ENCODE results near the gene NKG7. TPM values are rescaled to one million over a fixed set of nuclear protein-coding genes. Genes with fewer than 3 reads are reported as not detected.

NKG7 gene
- total RNA-seq, 4 donors from 2014 or later: not detected

- 68% methylated on average over 12 of the region's 12 CpGs for WGBS
Measured at GRCh38 chr19:51354103-51354741, 18.2 kb downstream of the NKG7 start.

GRCh38 chr19:51352783-51353360, 19.6 kb downstream of the NKG7 start:
- Histone ChIP-seq H3K4me3 (no peak overlapping the region), H3K36me3 (peaks cover 39% of the 10 kb centered on the region)

More at GRCh38 chr19:51354103-51354741, 18.2 kb downstream of the NKG7 start:
- H3K27me3 ChIP-seq: no peaks in the 10 kb centered on the region
- no peak for DNase-seq (ENCODE audit: low spot score in 2 of 2)
- no peak for TF ChIP-seq EP300 (IDR thresholded peaks at IDR 0.05)
- TF ChIP-seq POLR2A (IDR thresholded peaks at IDR 0.05): no peak
- no peak for TF ChIP-seq POLR2AphosphoS5 (IDR thresholded peaks at IDR 0.05)
- TF ChIP-seq CTCF (IDR thresholded peaks at IDR 0.05): no peak
- peaks cover 7% of the 10 kb centered on the region for H3K4me1 ChIP-seq
- H3K36me3 ChIP-seq: peaks cover 36% of the 10 kb centered on the region
- no peaks in the 10 kb centered on the region for H3K9me3 ChIP-seq
- no peak overlapping the region for H3K27ac ChIP-seq
- H3K4me3 ChIP-seq: no peak overlapping the region

GRCh38 chr19:51351266-51351990, 21.0 kb downstream of the NKG7 start:
- TF ChIP-seq CTCF (IDR thresholded peaks at IDR 0.05) (no peak), EP300 (IDR thresholded peaks at IDR 0.05) (no peak), POLR2A (IDR thresholded peaks at IDR 0.05) (no peak), POLR2AphosphoS5 (IDR thresholded peaks at IDR 0.05) (no peak)
- H3K27ac ChIP-seq: no peak overlapping the region
- H3K36me3 ChIP-seq: peaks cover 53% of the 10 kb centered on the region
- DNase-seq (ENCODE audit: low spot score in 2 of 2): no peak
- no peaks in the 10 kb centered on the region for H3K9me3 ChIP-seq
- H3K4me1 ChIP-seq: peaks cover 7% of the 10 kb centered on the region
- H3K27me3 ChIP-seq: no peaks in the 10 kb centered on the region
- no peak overlapping the region for H3K4me3 ChIP-seq
- 94% methylated on average over 11 of the region's 11 CpGs for WGBS

More at GRCh38 chr19:51352783-51353360, 19.6 kb downstream of the NKG7 start:
- WGBS: 94% methylated on average over 10 of the region's 16 CpGs
- Histone ChIP-seq H3K9me3 (no peaks in the 10 kb centered on the region), H3K27me3 (no peaks in the 10 kb centered on the region), H3K4me1 (peaks cover 7% of the 10 kb centered on the region), H3K27ac (no peak overlapping the region)
- TF ChIP-seq EP300 (IDR thresholded peaks at IDR 0.05): no peak
- no peak for TF ChIP-seq POLR2AphosphoS5 (IDR thresholded peaks at IDR 0.05)
- no peak for TF ChIP-seq CTCF (IDR thresholded peaks at IDR 0.05)
- no peak for TF ChIP-seq POLR2A (IDR thresholded peaks at IDR 0.05)
- DNase-seq (ENCODE audit: low spot score in 2 of 2): no peak

GRCh38 chr19:51347209-51347928, 25.1 kb downstream of the NKG7 start:
- DNase-seq (ENCODE audit: low spot score in 2 of 2): no peak
- Histone ChIP-seq H3K36me3 (peaks cover 62% of the 10 kb centered on the region), H3K9me3 (no peaks in the 10 kb centered on the region), H3K27ac (no peak overlapping the region), H3K4me3 (no peak overlapping the region), H3K4me1 (no peaks in the 10 kb centered on the region), H3K27me3 (no peaks in the 10 kb centered on the region)
- 88% methylated on average over 10 of the region's 10 CpGs for WGBS
- TF ChIP-seq EP300 (IDR thresholded peaks at IDR 0.05) (no peak), POLR2AphosphoS5 (IDR thresholded peaks at IDR 0.05) (no peak), POLR2A (IDR thresholded peaks at IDR 0.05) (no peak), CTCF (IDR thresholded peaks at IDR 0.05) (no peak)

All from suprapubic skin (tissue), 4 donors.